Ishikawa (cell line): ENCODE data around the gene PROZ.

Experiments
- CEBPB ChIP-seq: IDR thresholded peaks from 2 replicates; pipeline ENCODE4 v1.6.1; 2012
- CREB1 ChIP-seq: IDR thresholded peaks from 2 replicates; pipeline ENCODE4 v1.6.1; 2012; ENCODE audit warnings: low read depth
- EGR1 ChIP-seq: IDR thresholded peaks from 2 replicates; pipeline ENCODE4 v1.6.1; 2012
- EP300 ChIP-seq: IDR thresholded peaks from 2 replicates; pipeline ENCODE4 v1.6.1; 2012; ENCODE audit warnings: borderline replicate concordance
- FOXM1 ChIP-seq: IDR thresholded peaks from 2 replicates; pipeline ENCODE4 v1.6.1; 2012; ENCODE audit warnings: low read depth, borderline replicate concordance
- NFIC ChIP-seq: IDR thresholded peaks from 2 replicates; pipeline ENCODE4 v1.6.1; 2012
- RAD21 ChIP-seq: IDR thresholded peaks from 2 replicates; pipeline ENCODE4 v1.6.1; 2012; ENCODE audit warnings: low read depth
- TAF1 ChIP-seq: IDR thresholded peaks from 2 replicates; pipeline ENCODE4 v1.6.1; 2012; ENCODE audit warnings: low read depth, mild to moderate bottlenecking
- TCF12 ChIP-seq: IDR thresholded peaks from 2 replicates; pipeline ENCODE4 v1.6.1; 2012; ENCODE audit warnings: low read depth
- TEAD4 ChIP-seq: IDR thresholded peaks from 2 replicates; pipeline ENCODE4 v1.6.1; 2012
- YY1 ChIP-seq: IDR thresholded peaks from 2 replicates; pipeline ENCODE4 v1.6.1; 2012; ENCODE audit warnings: low read depth
- ZBTB7A ChIP-seq: IDR thresholded peaks from 2 replicates; pipeline ENCODE4 v1.6.1; 2012; ENCODE audit warnings: low read depth
- TF ChIP-seq, protein P1 (sequence below): IDR thresholded peaks from 2 replicates; pipeline ENCODE4 v1.6.1; 2012
- TF ChIP-seq, protein P2 (sequence below): IDR thresholded peaks from 2 replicates; pipeline ENCODE4 v1.6.1; 2012; ENCODE audit warnings: low read depth, mild to moderate bottlenecking
- TF ChIP-seq, protein P3 (sequence below): IDR thresholded peaks from 2 replicates; pipeline ENCODE4 v1.6.1; 2012

Gene PROZ

DNA sequence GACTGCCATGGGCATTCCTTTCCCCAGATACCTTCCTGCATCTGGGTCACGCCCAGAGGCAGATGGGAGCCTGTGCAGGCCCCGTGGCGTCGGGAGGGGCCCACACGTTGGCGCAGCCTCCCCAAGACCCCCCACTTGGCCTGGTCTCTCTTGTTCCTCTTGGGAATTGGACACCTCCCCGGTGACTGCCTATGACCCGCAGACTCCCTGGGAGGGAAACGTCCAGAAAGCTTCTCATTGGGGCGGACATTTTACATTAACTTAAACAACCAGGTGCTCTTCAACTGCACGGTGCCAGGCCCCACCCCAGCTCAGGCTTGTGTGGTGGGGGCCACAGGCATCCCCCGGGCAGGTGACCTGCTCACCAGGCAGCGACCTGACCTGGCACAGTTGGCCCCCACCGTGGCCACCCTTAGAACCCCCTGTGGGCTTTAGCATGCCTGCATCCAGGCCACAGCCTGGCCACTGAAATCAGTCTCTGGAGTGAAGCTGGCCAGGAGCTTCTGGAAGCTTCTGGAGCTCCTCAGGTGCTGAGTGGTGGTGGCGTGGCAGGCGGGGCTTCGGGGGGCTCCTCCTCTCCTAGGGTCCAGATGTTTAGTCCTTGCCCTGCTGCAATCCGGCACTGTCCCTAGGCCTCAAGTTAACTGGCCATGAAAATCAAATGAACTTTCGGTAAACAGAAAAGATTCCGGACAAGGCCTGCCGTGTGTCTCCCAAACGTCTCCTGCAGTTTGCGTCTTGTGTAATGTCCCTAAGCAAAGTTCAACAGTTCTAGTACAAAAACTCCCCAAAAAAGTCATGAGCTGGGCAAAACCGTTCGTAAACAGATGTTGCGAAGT is 8.5 kb upstream of the PROZ start:
- TF ChIP-seq ZBTB7A (no peak), CREB1 (no peak)

DNA sequence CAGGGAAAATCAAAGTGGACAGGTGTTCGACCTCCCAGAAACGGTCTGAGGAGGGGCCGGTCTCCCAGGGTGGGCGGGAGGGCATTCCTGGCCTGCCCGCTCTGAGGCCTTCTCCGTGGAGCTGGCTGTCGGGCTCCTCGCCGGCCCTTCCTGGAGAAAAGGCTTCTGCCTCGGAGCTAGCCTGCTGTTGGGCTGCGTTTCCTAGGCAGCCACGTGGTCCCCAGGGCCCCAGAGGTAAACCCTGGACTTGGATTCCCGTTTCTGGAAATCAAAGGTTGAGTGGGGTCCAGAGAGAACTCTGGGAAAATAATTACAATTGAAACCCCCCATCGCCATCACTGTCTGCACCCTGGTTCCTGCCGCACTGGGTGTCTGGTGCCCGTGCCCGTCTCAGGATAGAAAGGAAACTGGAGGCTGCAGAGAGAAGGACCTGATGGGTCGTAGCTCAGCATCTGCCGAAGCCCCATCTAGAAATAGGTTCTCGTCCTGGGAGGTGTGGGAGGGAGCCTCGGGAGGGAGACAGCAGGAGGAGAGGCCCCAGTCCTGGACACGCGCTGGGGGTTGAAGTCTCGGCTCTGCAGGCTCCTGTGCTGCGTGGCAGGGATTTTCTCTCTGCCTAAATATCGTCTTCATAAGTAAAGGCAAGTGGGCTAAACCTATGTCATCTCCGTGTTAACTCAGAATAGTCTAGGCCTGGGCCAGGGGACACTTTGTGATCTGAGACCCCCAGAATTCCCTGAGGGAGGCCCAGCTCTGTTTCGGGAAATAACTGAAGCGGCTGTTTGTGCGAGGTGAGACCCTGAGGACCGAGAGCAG is 7.7 kb upstream of the PROZ start:
- TF ChIP-seq CEBPB (no peak), NFIC (no peak), FOXM1 (no peak), CREB1 (no peak), ZBTB7A (no peak), RAD21 (no peak), TAF1 (no peak), YY1 (no peak), EGR1 (no peak), EP300 (no peak), TCF12 (no peak), TEAD4 (no peak)
- TF ChIP-seq, protein P1, sequence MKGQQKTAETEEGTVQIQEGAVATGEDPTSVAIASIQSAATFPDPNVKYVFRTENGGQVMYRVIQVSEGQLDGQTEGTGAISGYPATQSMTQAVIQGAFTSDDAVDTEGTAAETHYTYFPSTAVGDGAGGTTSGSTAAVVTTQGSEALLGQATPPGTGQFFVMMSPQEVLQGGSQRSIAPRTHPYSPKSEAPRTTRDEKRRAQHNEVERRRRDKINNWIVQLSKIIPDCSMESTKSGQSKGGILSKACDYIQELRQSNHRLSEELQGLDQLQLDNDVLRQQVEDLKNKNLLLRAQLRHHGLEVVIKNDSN, result no peak
- TF ChIP-seq, protein P2, sequence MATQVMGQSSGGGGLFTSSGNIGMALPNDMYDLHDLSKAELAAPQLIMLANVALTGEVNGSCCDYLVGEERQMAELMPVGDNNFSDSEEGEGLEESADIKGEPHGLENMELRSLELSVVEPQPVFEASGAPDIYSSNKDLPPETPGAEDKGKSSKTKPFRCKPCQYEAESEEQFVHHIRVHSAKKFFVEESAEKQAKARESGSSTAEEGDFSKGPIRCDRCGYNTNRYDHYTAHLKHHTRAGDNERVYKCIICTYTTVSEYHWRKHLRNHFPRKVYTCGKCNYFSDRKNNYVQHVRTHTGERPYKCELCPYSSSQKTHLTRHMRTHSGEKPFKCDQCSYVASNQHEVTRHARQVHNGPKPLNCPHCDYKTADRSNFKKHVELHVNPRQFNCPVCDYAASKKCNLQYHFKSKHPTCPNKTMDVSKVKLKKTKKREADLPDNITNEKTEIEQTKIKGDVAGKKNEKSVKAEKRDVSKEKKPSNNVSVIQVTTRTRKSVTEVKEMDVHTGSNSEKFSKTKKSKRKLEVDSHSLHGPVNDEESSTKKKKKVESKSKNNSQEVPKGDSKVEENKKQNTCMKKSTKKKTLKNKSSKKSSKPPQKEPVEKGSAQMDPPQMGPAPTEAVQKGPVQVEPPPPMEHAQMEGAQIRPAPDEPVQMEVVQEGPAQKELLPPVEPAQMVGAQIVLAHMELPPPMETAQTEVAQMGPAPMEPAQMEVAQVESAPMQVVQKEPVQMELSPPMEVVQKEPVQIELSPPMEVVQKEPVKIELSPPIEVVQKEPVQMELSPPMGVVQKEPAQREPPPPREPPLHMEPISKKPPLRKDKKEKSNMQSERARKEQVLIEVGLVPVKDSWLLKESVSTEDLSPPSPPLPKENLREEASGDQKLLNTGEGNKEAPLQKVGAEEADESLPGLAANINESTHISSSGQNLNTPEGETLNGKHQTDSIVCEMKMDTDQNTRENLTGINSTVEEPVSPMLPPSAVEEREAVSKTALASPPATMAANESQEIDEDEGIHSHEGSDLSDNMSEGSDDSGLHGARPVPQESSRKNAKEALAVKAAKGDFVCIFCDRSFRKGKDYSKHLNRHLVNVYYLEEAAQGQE, result no peak
- TF ChIP-seq, protein P3, sequence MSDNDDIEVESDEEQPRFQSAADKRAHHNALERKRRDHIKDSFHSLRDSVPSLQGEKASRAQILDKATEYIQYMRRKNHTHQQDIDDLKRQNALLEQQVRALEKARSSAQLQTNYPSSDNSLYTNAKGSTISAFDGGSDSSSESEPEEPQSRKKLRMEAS, result no peak

DNA sequence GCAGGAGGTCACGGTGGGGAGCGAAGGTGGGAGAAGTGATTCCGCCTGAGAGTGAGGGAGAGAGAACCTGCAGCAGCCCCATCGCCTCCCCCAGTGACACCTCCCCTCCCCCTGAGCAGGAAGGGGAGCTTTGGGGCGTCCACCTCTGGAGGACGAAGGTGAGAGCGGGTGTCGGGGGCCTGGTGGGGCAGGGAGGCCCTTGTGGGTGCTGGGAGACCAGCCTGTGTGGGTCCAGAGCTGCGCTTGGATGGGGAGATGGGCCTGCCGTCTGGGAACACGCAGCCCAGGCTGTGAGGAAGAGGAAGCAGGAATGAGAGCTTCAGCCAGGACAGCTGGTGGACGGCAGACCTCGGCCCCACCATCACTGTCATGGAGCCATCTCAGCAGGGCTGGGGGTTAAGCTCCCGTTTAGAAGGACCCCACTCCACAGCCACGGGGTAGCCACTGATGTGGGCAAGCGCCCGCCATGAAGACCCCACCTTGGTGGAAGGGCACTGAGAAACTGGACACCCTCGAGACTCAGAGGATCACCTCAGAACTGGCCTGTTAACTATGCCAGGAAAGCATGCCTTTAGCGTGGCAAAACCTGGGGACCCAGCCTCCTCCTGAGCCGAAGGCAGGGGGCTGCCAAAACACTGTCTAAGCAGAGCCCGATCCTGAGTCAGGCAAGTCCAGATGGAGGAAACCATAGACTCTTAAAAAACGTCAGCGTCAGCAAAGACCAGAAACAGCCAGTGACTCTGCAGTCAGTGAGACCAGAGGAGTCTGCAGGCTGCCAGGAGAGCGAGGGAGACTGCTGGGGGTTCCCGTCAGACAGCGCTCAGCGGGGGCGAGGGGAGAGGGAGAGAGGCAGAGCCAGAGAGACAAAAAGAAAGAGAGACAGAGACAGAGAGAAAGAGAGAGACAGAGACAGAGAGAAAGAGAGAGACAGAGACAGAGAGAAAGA is 6.4 kb upstream of the PROZ start:
- TF ChIP-seq FOXM1 (no peak), EGR1 (no peak), CREB1 (no peak), EP300 (no peak), TCF12 (no peak), NFIC (no peak), TAF1 (no peak), TEAD4 (no peak), RAD21 (no peak), ZBTB7A (no peak), YY1 (no peak), CEBPB (no peak)
- TF ChIP-seq, protein P3, result no peak
- TF ChIP-seq, protein P2, result no peak
- TF ChIP-seq, protein P1, result no peak

DNA sequence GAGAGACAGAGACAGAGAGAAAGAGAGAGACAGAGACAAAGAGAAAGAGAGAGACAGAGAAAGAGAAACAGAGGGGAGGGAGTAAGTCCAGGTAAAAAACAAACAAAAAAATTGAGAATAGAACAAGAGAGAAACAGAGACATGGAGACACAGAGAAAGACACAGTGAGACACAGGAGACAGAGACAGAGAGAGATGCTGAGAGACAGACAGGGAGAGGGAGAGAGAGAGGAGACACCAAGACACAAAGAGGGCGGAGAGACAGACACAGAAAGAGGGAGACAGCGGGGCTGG is 5.8 kb upstream of the PROZ start:
- TF ChIP-seq TEAD4, result no peak
- TF ChIP-seq, protein P2, result no peak
